Mucosa of rectum (tissue), 2 donors: Measurements from ENCODE around the gene ACP1.

Experiments
- H3K27ac ChIP-seq, 2 donors: one replicate each; pipeline ENCODE4 v1.7.0; 2013; ENCODE audit warnings: inconsistent platforms in 2 of 2, low read depth in 2 of 2, low read length in 2 of 2
- H3K27me3 ChIP-seq, 2 donors: one replicate each; pipeline ENCODE4 v1.7.0; 2013; ENCODE audit warnings: low read length in 2 of 2; ENCODE audit not compliant: control insufficient read depth in 2 of 2, insufficient read depth in 2 of 2
- H3K36me3 ChIP-seq, 2 donors: one replicate each; pipeline ENCODE4 v1.7.0; 2013; ENCODE audit warnings: low read length in 2 of 2; ENCODE audit not compliant: control insufficient read depth in 2 of 2, insufficient read depth in 2 of 2
- H3K4me1 ChIP-seq, 2 donors: one replicate each; pipeline ENCODE4 v1.7.0; 2013; ENCODE audit warnings: low read length in 2 of 2, mild to moderate bottlenecking in 1 of 2; ENCODE audit not compliant: control insufficient read depth in 2 of 2, insufficient read depth in 2 of 2
- H3K4me3 ChIP-seq, 2 donors: one replicate each; pipeline ENCODE4 v1.7.0; 2013; ENCODE audit warnings: low read length in 2 of 2
- H3K9ac ChIP-seq, 2 donors: one replicate each; pipeline ENCODE4 v1.7.0; 2013; ENCODE audit warnings: low read length in 2 of 2, low read depth in 1 of 2, mild to moderate bottlenecking in 1 of 2
- H3K9me3 ChIP-seq, 2 donors: one replicate each; pipeline ENCODE4 v1.7.0; 2013; ENCODE audit warnings: low read length in 2 of 2; ENCODE audit not compliant: control insufficient read depth in 2 of 2
- donor health status: healthy.
- donor health status: Normal muscosa, but diverticular disease.

Gene ACP1

GRCh38 chr2:279366-279765 is 14.6 kb downstream of the ACP1 start:
- no peak overlapping the region for H3K9ac ChIP-seq
- peaks cover 55 to 65% of the 10 kb centered on the region in 2 donors for H3K36me3 ChIP-seq
- H3K27ac ChIP-seq, result no peak overlapping the region
- H3K4me1 ChIP-seq, result peaks cover 0 to 2% of the 10 kb centered on the region in 2 donors
- no peaks in the 10 kb centered on the region for H3K27me3 ChIP-seq
- no peak overlapping the region for H3K4me3 ChIP-seq
- H3K9me3 ChIP-seq, result no peaks in the 10 kb centered on the region

- Histone ChIP-seq H3K9me3 (no peaks in the 10 kb centered on the region), H3K4me3 (no peak overlapping the region), H3K4me1 (peaks cover 0 to 2% of the 10 kb centered on the region in 2 donors), H3K9ac (no peak overlapping the region), H3K36me3 (peaks cover 54 to 62% of the 10 kb centered on the region in 2 donors), H3K27ac (no peak overlapping the region), H3K27me3 (peaks cover 0 to 3% of the 10 kb centered on the region in 2 donors)
Observed at GRCh38 chr2:279956-280649, 15.4 kb downstream of the ACP1 start.

- Histone ChIP-seq H3K9ac (no peak overlapping the region), H3K27ac (no peak overlapping the region), H3K9me3 (no peaks in the 10 kb centered on the region), H3K36me3 (peaks cover 51 to 62% of the 10 kb centered on the region in 2 donors), H3K27me3 (peaks cover 0 to 4% of the 10 kb centered on the region in 2 donors), H3K4me1 (peaks cover 0 to under 1% of the 10 kb centered on the region in 2 donors), H3K4me3 (no peak overlapping the region)
Observed at GRCh38 chr2:280650-281110, 15.9 kb downstream of the ACP1 start.

- H3K4me3 ChIP-seq, result no peak overlapping the region
- H3K9me3 ChIP-seq, result no peaks in the 10 kb centered on the region
- H3K36me3 ChIP-seq, result peaks cover 44 to 56% of the 10 kb centered on the region in 2 donors
- peaks cover 2 to 3% of the 10 kb centered on the region in 2 donors for H3K4me1 ChIP-seq
- H3K27me3 ChIP-seq, result peaks cover 0 to 10% of the 10 kb centered on the region in 2 donors
- no peak overlapping the region for H3K27ac ChIP-seq
- no peak overlapping the region for H3K9ac ChIP-seq
Observed at GRCh38 chr2:281381-281780, 16.6 kb downstream of the ACP1 start.

- H3K27ac ChIP-seq, result no peak overlapping the region
- H3K4me3 ChIP-seq, result no peak overlapping the region
- no peak overlapping the region for H3K9ac ChIP-seq
- H3K36me3 ChIP-seq, result peaks cover 34 to 45% of the 10 kb centered on the region in 2 donors
- no peaks in the 10 kb centered on the region for H3K9me3 ChIP-seq
- H3K4me1 ChIP-seq, result peaks cover 2 to 6% of the 10 kb centered on the region in 2 donors
- H3K27me3 ChIP-seq, result peaks cover 6 to 15% of the 10 kb centered on the region in 2 donors
Observed at GRCh38 chr2:282371-283263, 17.9 kb downstream of the ACP1 start.

GRCh38 chr2:283996-284794 is 19.4 kb downstream of the ACP1 start:
- H3K4me3 ChIP-seq, result no peak overlapping the region
- H3K27ac ChIP-seq, result no peak overlapping the region
- peaks cover 7 to 21% of the 10 kb centered on the region in 2 donors for H3K27me3 ChIP-seq
- peaks cover 26 to 31% of the 10 kb centered on the region in 2 donors for H3K36me3 ChIP-seq
- H3K4me1 ChIP-seq, result peaks cover 5 to 7% of the 10 kb centered on the region in 2 donors
- H3K9me3 ChIP-seq, result no peaks in the 10 kb centered on the region
- no peak overlapping the region for H3K9ac ChIP-seq

GRCh38 chr2:284896-285492 is 20.2 kb downstream of the ACP1 start:
- H3K4me1 ChIP-seq, result peaks cover 10% of the 10 kb centered on the region in 2 donors
- no peak overlapping the region for H3K4me3 ChIP-seq
- H3K27ac ChIP-seq, result no peak overlapping the region

GRCh38 chr2:285531-285930 is 20.8 kb downstream of the ACP1 start:
- peaks cover 16 to 29% of the 10 kb centered on the region in 2 donors for H3K27me3 ChIP-seq
- H3K27ac ChIP-seq, result no peak overlapping the region
- peaks cover 19% of the 10 kb centered on the region in 2 donors for H3K36me3 ChIP-seq
- no peak overlapping the region for H3K9ac ChIP-seq
- H3K4me1 ChIP-seq, result peaks cover 10% of the 10 kb centered on the region in 2 donors
- H3K4me3 ChIP-seq, result no peak overlapping the region
- H3K9me3 ChIP-seq, result no peaks in the 10 kb centered on the region

More at GRCh38 chr2:284896-285492, 20.2 kb downstream of the ACP1 start:
- H3K36me3 ChIP-seq, result peaks cover 23 to 25% of the 10 kb centered on the region in 2 donors
- H3K9ac ChIP-seq, result no peak overlapping the region
- H3K9me3 ChIP-seq, result no peaks in the 10 kb centered on the region
- peaks cover 14 to 28% of the 10 kb centered on the region in 2 donors for H3K27me3 ChIP-seq

GRCh38 chr2:286035-286434 is 21.3 kb downstream of the ACP1 start:
- H3K4me1 ChIP-seq, result peaks cover 10% of the 10 kb centered on the region in 2 donors
- H3K36me3 ChIP-seq, result peaks cover 14 to 15% of the 10 kb centered on the region in 2 donors
- no peak overlapping the region for H3K4me3 ChIP-seq
- peaks cover 16 to 29% of the 10 kb centered on the region in 2 donors for H3K27me3 ChIP-seq
- no peak overlapping the region for H3K9ac ChIP-seq
- no peak overlapping the region for H3K27ac ChIP-seq
- no peaks in the 10 kb centered on the region for H3K9me3 ChIP-seq
